Measurements from ENCODE around the gene CEP72. TPM values are rescaled to one million over a fixed set of nuclear protein-coding genes. Genes with fewer than 3 reads are reported as not detected.

Gene CEP72
- total and polyA plus RNA-seq, 2 of the 13 experiments (the other 11 are each of a cell fraction or from before 2014, with no cell fraction given) = 3.4 to 9.4 TPM

- Histone ChIP-seq H3K9me3 (ENCODE audit: low read length) (no peaks in the 10 kb centered on the region), H2AFZ (ENCODE audit: low read length) (no peak overlapping the region), H3K9ac (ENCODE audit: insufficient read depth, low read depth, low read length) (no peak overlapping the region), H3K79me2 (ENCODE audit: insufficient read depth, low read length) (no peaks in the 10 kb centered on the region), H3K4me1 (ENCODE audit: insufficient read depth, low read length) (peaks cover 20% of the 10 kb centered on the region), H4K20me1 (ENCODE audit: insufficient read depth, low read length) (no peaks in the 10 kb centered on the region), H3K4me2 (ENCODE audit: low read depth, low read length) (no peak overlapping the region), H3K4me3 (replicated peaks in 1 of 3; ENCODE audit: insufficient read depth in 1 of 3, low read depth in 2 of 3, low read length in 3 of 3) (no peak overlapping the region), H3K27ac (ENCODE audit: extremely low read length, insufficient read depth, low read length) (no peak overlapping the region), H3K27me3 (ENCODE audit: control insufficient read depth in 1 of 2, insufficient read depth in 2 of 2, low read length in 2 of 2) (no peaks in the 10 kb centered on the region), H3K36me3 (replicated peaks in 1 of 2; ENCODE audit: control insufficient read depth in 1 of 2, insufficient read depth in 2 of 2, low read length in 2 of 2) (peaks cover 15 to 89% of the 10 kb centered on the region in 2 experiments; a peak in 4 of 5 replicates)
- ChIA-PET POLR2A (no interaction called here), CTCF (ENCODE audit: low intra/inter-chr PET ratio, low total read pairs) (no interaction called here)
- intact Hi-C loops (cut with micrococcal nuclease; ENCODE audit: unreplicated experiment) (no loop called here), in situ Hi-C loops (cut with HindIII; ENCODE audit: extremely low pct_ligation_motif_present, low pct_unique_long_range_greater_than_20kb) (no loop called here)
- ATAC-seq (no peak), FAIRE-seq (no peak), DNase-seq (ENCODE audit: low spot score) (no peak)
- 98% methylated on average over 11 of the region's 13 CpGs for WGBS (ENCODE audit: low lambda C conversion rate)
- no peak for TF ChIP-seq MBD4 (IDR thresholded peaks at IDR 0.05; ENCODE audit: borderline replicate concordance, low read length)
- TF ChIP-seq KDM5A (IDR thresholded peaks at IDR 0.05; ENCODE audit: borderline replicate concordance, low read length) = no peak
- TF ChIP-seq THAP9 (CRISPR knock-in tag; IDR thresholded peaks at IDR 0.05; ENCODE audit: borderline replicate concordance) = no peak
- no peak for TF ChIP-seq SMAD3 (CRISPR knock-in tag; IDR thresholded peaks at IDR 0.05)
- no peak for TF ChIP-seq POLR2AphosphoS5 (IDR thresholded peaks at IDR 0.05; ENCODE audit: low read depth, low read length)
- no peak for TF ChIP-seq ZNF280B (CRISPR knock-in tag; IDR thresholded peaks at IDR 0.05; ENCODE audit: borderline replicate concordance)
- no peak for TF ChIP-seq DMAP1 (CRISPR knock-in tag; IDR thresholded peaks at IDR 0.05)
- BruUV-seq (replicated peaks) = no TSS peak
These were observed 11.4 kb downstream of the CEP72 start for GRCh38 chr5:623531-623930.

Measured in HepG2 (cell line).